HuH-7.5 (cell line): ENCODE results near the gene TMEM181.
"Not testable (repeated sequence)": the region's sequence is repeated elsewhere in the genome, so short reads cannot be mapped to it uniquely, and the experiment has no call there.

Source experiments
- DNase-seq: peaks from one replicate; pipeline ENCODE4 v3.0.0; 2011; ENCODE audit warnings: low spot score

TMEM181 gene

DNA sequence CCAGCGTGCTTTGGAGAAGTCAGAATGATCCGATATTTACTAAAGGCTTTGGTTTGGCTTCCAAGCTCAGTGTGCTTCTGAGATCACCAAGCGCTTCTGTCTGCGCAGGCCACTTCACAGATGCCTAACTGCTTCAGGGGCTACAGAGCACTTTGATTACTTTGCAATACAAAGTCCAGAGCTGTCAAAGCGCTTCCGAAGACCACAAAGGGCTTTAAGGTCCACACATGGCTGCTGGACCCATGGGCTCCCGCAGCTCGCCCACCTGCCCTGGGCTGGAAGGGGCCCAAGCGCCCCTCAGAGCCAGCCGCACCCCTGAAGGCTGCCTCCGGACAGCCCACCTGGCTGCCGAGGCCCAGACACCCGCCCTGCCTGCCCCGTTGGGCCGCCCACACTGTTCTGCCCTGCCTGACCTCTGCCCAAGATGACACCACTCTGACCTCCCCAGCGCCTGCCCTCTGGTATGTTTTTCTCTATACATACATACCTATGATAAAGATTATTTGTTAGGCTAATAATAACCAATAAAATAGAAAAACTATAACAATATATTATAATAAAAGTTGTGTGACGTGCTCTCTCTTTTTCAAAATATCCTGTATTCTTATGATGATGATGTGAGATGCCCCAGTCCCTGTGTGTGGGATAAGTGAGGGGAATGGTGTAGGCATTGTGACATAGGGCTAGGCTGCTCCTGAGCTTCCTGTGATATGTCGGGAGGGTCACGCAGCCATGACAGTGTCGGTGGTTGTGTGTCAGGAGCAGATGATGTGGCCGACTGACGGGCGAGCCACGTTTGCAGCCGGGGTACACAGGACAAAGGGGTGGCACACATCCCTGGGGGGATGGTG lies 62.0 kb downstream of the TMEM181 start:
- no peak for DNase-seq

DNA sequence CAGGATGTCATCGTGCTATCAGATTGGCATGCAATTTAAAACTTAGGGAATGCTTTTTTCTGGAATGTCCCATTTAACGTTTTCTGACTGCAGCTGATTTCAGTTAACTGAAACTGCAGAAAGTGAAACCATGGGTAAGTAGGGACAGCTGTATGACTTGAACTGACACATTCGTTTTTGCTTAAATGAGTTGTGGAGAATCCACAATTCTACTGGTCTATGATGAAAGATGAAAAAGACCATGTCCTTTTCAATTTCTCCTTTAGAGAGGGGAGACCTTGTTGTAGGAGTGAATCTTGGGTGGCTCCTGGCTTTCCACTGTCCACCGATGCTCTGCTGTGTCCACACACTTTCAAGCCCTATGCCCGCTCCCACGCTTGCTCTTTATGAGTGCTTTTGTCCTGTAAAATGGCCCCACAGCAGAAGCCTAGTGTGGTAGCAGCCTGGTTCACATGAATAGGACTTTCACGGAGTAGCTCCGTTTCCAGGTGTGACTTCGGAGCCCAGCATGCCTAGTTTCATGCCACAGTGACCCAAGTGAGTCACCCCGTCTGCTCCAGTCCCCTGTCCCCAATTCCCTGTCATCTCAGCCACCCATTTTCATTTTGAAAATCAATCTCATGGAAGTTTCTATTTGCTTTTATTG lies 62.8 kb downstream of the TMEM181 start:
- DNase-seq, result no peak

DNA sequence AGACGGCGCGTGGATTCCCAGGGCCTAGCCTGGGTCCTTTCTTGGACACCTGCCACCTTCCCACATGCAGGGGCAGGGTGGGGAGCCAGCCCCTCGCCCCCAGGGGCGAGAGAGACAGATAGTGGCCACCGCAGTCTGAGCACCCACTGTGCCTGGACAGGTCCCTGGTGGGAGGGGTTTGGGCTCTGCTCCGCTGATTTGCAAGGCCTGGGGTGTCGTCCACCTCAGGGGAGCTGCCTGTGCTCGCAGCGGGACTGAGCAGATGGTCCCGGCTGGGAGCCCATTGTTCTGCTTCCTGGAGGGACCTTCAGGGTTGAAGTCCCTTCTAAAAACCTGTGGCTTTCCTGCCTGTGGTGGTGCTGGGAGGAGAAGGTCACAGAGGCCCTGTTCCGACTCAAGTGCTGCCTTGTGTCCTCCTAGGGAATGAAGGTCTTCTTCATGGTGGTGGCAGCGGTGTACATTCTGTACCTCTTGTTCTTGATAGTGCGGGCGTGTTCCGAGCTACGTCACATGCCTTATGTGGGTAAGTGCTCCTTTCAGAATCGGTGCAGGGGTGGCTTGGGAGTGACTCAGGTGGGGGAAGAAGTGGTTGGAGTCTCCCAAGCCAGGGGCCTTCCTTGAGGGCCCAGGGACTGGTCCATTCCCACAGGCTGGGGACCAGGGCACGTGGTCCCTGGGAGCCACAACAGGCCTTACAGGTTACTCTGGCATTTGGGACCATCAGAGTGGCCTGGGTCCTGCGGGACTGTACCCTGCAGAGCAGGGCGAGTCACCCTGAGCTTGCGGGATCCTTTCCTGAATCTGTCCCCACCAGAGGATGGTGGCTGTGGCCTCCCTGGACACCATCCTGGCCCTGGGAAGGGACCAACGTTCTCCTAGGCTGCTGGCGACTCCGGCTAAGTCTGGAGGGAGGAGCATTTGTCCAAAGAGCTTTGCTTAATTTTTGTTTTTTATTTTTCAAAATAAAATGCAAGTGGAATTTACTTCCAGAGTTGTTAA lies 65.1 kb downstream of the TMEM181 start:
- no peak for DNase-seq

DNA sequence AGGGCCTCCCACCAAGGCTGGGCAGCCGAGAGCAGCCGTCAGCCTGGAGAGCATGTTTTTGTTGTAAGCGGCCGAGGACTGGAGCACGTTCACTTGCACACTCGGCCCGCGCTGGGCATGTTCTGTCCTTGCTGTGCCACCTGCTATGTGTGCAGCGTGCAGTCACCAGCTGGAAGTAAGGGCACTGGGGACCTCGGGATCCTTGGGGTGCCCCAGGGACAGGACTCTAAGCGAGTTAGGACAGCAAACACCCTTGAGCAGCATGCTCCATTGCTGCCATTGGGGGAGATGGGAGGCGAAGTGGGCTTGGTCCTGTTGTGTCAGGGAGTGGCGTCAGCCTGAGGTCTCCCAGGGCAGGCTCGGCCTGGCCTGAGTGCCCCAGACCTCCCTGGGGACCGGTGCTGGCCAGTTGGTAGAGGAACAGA lies 66.0 kb downstream of the TMEM181 start:
- DNase-seq, result no peak

DNA sequence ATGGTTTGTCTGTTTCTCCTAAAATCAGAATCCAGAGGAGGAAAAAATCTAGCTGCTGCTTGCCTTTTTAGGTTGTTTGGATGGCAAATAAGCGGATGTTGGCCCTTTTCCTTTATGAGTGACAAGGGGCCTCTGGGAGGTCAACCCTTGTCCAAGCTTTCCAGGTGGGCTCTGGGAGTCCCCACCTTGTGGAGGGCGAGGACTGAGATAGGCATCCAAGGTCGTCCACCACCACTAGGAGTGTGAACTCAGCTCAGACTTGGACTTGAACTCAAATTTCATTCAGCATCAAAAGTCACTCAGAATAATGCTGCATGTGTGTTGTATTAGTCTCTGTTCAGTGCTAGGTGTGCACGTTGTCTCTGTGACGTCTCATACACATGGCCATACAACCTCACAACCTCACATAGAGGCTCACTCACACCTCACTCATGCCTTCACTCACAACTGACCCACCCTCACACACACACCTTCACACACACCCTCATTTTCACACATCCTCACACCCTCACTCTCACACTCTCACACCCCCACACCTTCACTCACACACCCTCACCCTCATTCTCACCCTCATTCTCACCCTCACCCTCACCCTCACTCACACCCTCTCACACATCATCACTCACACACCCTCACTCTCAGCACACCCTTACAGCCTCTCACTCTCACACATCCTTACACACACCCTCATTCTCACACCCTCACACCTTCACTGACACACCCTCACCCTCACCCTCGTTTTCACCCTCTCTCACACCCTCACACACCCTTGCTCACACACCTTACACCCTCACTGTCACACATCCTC lies 66.7 kb downstream of the TMEM181 start:
- no peak for DNase-seq

DNA sequence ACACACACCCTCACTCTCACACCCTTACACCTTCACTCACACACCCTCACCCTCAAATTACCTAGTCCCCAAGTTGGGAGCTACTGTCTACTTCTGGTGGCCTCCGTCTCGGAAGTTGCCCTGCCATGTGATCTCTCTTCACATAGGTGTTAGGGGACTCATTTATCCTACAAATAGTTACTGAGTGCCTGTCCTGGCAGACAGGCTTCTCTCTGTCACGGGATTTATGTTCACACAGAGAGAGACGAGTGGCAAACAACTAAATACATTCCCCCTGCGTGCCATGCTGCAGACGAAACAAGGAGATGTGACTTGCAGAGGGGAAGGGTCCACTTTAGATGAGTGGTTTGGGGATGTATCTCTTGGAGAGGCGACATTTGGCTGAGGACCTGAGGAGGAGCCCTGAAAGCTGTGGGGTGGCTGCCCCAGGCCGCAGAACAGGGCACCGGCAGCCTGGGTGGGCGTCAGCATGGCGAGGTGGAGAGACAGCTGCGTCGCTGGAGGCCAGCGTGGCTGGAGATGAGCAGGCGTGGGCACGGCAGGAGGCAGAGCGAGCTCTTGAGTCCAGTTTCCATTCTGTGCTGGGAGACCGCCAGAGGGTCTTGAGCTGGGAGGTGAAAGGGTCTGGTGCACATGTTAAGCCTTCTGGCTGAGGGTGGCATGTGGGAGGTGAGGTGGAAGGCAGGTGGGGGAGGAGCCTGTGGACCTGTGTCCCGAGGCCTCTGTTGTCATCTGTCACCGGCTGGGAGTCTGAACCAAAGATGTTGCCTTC lies 67.5 kb downstream of the TMEM181 start:
- no peak for DNase-seq

DNA sequence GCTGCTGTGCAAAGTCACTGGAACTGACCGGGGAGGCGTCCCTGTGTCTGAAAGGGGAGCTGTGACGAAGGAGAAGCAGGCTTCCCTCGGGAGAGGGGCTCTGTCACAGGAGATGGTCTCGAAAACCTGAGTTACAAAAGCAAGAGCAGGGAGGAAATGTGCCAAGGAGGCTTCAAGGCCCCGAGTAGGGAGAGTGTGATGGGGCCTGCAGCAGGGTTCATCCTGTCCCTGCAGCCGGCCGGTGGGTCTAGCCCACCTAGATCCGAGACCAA lies 68.0 kb downstream of the TMEM181 start:
- no peak for DNase-seq

DNA sequence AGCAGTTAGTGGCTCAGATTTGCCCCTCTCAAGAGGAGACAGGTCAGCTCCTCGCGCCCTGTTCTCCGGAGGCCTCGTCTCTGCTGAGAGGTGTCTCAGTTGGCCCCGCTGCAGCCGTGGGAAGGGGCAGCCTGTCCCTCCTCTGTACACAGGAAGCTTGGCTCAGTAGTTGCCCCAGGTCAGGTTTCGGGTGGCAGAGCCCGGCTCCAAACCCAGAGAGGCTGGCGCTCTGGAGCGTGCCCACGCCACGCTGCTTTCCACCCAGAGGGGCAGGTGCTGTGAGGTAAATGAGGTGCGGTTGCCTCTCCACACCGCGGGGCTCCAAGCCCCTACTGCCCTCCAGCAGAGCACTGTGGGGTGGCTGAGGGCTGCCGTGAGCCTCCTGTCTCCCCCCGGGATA lies 68.7 kb downstream of the TMEM181 start:
- DNase-seq, result no peak

DNA sequence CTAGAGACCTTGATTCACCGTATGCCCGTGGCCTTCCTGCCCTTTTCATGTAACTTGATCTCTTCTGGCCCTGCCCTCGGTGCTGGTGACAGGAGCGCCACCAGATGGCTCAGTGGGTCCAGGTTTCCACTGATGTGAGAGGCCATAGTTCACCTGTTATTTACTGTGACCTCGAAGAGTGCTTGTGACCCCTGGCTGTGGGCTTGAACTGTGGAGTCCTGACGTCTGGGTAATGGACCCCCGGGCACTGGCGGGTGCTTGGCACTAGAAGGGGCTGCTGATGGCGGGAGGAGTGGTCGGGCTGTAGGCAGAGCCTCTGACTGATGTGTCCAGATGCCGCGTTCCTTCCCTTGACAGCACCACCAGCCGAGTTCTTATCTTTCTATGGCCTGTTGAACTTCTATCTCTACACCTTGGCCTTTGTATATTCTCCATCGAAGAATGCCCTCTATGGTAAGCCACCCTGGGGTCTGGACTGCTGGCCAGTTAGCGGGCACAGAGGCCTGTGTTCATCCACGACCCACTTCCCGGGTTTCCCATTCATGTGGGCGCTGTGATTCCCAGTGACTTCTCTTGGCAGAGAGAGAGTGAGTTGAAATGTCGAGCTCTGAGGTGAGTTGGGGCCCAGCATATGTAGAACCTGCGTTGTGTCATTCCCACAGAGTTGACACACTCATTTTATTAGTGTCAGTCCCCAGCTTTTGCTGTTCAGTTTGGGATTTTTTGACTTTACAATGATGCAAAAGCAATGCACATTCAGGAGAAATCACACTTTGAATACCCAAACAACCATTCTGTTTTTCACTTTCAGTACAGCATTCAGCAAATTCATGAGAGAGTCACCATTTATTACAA lies 69.7 kb downstream of the TMEM181 start:
- peak; percentile 45 for DNase-seq

DNA sequence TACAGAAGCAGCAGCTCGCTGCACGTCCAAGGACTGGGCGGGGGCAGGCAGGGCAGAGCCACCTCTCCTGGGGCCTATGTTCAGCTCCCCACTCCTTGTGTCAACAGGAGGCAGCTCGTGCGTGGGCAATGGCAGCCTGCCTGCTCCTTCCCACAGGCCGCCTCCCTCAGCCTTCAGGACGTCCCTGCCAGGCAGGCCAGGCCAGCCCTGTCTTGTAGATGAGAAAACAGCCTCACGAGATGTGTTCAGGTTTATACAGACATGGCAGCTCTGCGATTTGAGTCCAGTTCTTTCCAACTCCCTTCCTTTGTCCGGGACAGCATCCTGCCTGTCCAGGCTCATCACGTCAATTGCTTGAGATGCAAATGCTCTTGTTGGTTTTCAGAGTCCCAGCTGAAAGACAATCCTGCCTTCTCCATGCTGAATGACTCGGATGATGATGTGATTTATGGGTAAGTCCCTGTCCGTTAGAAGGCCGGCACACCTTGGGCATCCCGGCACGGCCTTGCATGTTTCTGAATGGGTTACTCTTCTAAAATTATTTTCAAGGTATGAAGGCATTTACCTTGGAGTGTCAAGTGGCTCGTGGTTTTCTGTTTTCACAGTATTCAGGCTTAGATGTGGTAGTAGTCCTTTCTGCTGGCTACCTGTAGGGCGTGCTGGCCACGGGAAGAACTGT lies 71.2 kb downstream of the TMEM181 start:
- DNase-seq, result no peak

DNA sequence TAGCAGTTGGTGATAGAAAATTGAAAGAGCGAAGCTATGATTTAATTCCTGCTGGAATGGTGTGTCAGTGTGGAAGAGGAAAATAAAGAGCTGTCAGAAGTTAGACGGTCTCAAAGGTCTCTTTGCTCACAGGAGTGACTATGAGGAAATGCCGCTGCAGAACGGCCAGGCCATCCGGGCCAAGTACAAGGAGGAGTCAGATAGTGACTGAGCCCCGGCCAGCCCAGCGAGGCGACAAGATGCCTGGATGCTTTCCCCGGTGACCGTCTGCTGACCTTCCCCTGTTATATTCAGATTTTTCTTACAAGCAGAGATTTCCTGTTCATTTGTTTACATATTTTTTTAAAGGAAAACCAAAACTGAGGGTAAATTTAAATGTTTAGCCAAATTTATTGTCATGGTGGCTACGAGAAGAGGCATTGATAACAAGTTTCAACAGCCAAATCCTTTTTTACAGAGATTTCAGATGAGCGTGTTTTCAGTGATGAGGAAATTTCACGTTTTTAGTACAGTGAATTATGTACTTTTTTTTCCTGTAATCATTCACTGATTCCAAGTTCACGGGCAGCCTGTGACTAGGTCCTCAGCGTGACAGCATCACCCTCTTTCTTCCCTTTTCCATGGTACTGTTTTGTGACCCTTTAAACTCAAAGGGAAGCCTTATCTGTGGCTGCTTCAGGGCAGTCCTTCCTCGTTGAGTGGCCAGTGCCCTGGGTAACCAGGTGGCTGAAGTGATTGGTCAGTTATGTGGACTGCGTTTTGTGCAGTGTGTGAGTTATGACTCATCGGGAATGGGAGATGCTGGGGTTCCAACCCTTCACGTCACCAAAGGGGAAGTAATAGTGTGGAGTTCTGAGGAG lies 72.0 kb downstream of the TMEM181 start:
- DNase-seq, result no peak

DNA sequence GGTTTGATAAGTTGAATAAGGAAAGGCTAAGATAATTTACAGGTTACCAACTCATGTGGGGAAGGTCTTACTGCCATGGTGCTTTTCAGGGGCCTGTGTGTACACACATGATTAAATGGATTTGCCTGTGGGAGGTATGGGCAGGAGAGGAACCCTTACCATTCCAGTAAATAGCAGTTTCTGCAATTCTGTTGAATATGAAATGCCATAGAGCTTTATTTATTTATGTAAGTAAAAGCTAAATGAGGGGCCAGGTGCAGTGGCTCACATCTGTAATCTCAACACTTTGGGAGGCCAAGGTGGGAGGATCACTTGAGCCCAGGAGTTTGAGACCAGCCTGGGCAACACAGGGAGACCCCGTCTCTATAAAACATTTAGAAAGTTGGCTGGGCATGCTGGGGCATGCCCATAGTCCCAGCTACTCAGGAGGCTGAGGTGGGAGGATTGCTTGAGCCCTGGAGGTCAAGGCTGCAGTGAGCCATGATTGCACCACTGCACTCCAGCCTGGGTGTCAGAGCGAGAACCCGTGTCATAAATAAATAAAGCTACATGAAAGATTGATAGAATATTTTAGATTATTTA lies 72.7 kb downstream of the TMEM181 start:
- not testable (repeated sequence) for DNase-seq

DNA sequence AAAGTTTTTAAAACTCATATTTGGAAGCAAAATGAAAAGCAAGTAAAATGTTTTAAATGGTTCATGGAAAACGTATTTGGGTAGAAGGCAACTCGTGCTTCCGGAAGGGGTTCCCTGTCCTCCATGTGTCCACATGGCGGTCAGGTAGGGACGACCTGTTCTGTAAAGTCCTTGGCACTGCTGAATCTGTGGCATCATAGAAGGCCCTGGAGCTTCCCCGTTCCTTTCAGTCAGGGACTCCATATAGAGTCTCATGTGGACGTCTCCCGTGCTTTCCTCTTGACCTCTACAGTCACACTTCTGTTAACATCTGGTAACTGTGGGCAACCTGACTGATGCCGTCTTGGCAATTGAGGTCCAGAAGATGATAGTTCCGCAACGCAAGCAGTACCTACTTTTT lies 73.2 kb downstream of the TMEM181 start:
- DNase-seq, result no peak

DNA sequence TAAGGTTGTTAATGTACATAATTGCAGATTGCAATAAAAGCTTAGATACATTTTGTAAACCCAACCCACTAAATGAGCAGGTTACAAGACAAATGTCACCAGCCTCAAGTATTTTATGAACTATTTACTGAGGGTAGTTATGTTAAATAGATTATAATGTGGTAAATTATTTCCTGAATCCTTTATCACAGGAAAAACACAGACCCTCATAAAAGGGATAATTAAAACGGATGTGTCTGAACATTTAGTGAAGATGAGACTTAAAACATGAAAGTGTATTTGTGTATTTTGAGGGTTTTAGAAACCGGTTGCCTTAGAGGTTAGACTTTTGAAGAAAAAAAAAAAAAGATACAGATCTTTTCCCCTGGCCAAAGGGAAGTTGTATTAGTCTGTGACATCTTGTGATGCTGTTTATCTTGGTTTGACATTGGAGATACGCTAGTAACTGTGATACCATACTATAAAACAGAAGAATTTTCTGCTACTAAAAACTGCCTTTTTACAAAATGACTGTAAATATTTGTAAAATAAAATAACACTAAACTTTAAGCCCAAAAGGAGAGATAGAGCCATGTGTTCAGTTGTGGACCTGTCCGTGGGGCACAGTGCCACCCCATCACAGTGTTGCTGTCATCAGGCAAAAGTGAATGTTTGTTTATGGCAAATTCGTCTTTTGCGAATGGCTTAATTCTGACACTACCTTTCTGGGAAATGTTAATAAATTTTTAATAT lies 75.0 kb downstream of the TMEM181 start:
- no peak for DNase-seq

DNA sequence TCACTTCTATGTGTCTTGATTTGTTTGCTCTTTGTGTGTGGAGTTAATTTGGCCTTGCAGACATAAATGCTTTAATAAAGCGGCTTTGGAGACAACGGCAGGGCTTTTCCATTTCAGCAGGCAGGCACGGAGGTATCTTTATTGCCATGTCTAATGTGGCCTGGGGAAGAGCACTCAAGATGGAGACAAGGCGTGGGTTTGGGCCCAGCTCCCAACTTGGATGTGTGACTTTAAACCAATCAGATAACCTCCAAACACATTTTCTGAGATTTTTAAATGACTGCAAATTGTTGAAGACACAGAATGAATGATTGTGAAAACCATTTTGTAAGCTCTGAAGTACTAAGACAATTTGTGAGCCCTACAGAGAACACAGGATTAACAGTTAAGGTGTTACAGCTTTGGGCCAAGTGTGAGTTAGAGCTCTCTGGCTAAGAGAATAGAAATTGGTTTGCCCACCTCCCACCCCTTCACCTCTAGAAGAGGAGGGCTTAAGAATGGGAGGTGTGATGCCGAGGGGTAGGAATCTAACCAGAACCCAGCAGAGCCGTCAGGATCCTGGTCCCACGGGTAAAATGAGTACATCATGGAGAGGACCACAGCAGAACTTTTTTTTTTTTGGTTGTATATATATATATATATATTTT lies 75.7 kb downstream of the TMEM181 start:
- no peak for DNase-seq

DNA sequence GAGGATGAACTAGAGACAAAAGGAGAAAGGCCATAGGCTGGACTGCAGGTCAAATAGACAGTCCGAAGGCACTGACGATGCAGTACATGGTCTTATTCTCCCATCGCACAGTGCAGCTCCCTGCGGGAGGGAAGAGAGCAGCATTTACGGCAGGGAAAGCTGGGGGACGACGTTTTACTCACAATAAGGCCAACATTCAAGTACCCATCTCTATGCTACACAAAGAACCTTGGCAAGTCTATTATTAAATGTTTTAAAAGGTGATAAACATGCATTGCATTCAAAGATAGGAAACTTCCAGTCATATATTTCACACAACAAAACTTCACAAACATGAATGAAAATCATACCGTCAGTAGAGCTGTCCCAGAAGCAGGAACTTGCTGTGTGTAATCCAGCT lies 76.9 kb downstream of the TMEM181 start:
- DNase-seq, result no peak

DNA sequence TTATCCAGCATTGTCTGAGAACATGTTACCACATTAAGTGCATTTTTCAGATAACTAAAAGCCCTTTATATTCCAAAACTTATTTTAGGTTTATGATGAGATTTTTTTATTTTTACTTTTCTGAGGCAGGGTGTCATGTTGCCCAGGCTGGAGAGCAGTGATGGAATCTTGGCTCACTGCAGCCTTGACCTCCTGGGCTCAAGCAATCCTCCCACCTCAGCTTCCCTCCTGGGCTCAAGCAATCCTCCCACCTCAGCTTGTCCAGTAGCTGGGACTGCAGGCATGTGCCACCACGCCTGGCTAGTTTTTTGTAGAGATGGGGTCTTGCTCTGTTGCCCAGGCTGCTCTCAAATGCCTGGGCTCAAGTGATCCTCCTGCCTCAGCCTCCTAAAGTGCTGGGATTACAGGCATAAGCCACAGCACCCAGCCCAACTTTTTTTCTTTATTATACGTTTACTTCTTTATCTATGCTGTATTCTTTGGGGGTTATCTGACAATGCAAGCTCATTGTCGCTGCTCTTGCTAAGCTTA lies 78.5 kb downstream of the TMEM181 start:
- DNase-seq, result no peak
